HG02623 (cell line): Measurements from ENCODE around the gene MTMR2.
"Not testable (repeated sequence)": the region's sequence is repeated elsewhere in the genome, so short reads cannot be mapped to it uniquely, and the experiment has no call there.

ENCODE experiments used
- ATAC-seq: cut with Tn5 transposase; IDR thresholded peaks from one replicate; pipeline ENCODE4 v1.9.1; 2021; ENCODE audit warnings: moderate library complexity; ENCODE audit not compliant: unreplicated experiment

MTMR2 gene

GRCh38 chr11:95888439-95888838 is 35.5 kb downstream of the MTMR2 start:
- no peak for ATAC-seq

- ATAC-seq: no peak
Observed at GRCh38 chr11:95886462-95886861, 37.4 kb downstream of the MTMR2 start.

DNA sequence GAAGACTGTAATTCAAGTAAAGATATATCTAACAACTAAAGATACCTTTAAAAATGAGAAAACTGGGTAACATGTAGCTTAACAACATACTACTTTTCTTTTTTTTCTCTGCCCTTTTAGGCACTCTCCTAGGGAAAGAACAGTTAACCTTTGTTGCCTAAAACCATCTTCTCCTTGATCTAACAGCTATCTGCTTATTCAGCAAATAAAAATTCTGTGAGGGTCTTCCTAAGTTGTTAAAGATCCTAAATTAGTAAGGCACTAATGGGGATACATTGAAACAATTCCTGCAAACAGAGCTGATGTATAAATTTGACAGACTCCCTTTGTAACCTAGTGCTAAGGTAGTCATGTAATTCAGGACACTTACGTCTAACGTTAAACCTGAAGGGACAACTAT is 39.1 kb downstream of the MTMR2 start:
- no peak for ATAC-seq

- no peak for ATAC-seq
Observed at GRCh38 chr11:95884376-95884775, 39.5 kb downstream of the MTMR2 start.

- ATAC-seq: no peak
Observed at GRCh38 chr11:95883381-95883780, 40.5 kb downstream of the MTMR2 start.

DNA sequence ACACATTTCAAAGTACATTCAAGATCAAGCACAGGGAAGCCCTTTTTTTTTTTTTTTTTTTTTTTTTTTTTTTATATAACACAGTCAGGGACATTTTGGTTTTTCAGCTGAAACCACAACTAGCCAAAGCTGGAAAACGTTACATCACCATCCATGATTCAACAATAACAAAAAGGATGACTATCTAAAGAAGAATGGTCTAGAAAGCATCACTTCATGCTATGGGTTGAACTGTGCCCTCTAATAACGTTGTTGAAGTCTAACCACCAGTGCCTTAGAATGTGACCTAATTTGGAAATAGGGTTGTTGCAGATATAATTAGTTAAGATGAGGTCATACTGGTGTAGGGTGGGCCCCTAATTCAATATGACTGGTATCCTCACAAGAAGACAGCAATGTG is 46.6 kb downstream of the MTMR2 start:
- no peak for ATAC-seq

DNA sequence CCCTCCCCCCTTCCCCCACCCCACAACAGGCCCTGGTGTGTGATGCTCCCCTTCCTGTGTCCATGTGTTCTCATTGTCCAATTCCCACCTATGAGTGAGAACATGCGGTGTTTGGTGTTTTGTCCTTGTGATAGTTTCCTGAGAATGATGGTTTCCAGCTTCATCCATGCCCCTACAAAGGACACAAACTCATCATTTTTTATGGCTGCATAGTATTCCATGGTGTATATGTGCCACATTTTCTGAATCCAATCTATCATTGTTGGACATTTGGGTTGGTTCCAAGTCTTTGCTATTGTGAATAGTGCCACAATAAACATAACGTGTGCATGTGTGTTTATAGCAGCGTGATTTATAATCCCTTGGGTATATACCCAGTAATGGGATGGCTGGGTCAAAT is 53.0 kb downstream of the MTMR2 start:
- ATAC-seq: not testable (repeated sequence)

DNA sequence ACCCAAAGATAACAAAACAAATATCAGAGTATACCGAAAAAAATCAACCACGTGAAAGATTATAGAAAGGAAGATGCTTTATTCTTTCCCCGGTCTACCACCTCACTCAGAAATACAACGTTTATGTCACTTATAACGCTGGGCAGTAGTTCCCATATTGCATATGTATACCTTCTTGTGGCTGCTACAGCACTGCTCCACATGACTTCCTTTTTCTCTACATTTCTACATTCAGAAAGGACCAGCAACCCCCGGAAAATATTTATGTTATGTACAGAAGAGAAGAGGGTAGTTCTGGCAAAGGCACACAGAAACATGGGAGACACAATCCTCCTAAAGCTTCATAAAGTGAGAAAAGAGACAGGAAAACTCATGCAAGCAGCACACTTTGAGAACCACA is 56.8 kb downstream of the MTMR2 start:
- no peak for ATAC-seq

- ATAC-seq: no peak
Observed at GRCh38 chr11:95863486-95864140, 60.3 kb downstream of the MTMR2 start.

DNA sequence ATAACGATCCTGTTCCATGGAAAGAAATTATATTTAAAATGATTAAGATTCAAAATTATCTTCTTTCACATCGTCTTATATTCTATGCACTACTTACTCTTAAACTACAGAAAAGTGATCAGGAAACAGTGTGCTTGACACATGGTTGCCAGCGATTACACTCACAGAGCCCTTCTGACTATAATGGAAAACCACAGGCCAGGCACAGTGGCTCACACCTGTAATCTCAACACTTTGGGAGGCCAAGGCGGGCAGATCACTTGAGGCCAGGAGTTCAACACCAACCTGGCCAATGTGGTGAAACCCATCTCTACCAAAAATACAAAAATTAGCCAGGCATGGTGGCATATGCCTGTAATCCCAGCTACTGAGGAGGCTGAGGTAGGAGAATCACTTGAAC is 63.9 kb downstream of the MTMR2 start:
- not testable (repeated sequence) for ATAC-seq

DNA sequence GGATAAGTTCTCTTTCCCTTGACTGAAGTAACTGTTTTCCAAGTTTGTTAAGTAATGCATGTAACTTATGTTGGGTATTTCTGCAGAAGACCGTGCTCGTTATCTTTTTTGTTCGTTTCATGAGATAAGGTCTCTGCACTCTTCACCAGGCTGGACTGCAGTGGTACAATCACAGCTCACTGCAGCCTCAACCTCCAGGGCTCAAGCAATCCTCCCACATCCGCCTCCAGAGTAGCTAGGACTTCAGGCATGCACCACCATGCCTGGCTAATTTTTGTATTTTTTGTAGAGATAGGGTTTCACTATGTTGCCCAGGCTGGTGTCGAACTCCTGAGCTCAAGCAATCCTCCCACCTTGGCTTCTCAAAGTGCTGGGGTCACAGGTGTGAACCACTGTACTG is 69.5 kb downstream of the MTMR2 start:
- not testable (repeated sequence) for ATAC-seq

DNA sequence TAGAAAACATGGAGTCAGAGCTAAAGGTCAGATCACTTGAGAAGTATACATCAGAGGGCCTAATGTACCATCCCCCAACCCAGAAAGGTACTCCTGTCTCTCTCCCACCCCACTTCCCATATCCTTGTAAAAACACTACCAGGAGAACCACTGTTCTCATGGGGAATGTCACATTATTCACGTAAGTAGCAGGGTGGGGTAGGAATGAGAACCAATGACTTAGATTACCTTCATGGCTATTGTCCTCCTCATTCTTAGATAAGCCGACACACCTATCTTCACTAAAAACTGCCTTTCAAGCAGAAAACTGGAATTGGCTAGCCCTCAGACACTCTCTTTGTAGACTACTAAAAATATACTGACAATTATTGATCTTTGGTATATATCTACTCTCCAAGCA is 70.0 kb downstream of the MTMR2 start:
- ATAC-seq: no peak

DNA sequence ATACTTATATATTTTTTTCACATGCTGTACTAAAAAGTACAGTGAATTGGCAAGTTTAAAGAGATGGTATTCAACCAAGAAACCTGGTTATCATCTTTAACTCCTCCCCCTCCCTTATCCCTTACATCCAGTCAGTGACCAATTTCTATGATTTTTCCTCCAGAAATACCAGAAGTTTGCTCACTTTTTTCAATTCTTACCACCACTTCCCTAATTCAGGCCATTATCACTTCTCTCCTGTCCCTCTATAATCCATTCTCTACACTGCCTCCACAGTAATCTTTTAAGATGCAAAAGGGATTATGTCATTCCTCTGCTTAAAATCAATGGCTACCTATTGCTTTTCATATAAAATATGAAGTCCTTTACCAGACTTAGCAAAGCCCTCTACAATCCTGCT is 70.8 kb downstream of the MTMR2 start:
- ATAC-seq: no peak

GRCh38 chr11:95850137-95850536 is 73.8 kb downstream of the MTMR2 start:
- no peak for ATAC-seq

DNA sequence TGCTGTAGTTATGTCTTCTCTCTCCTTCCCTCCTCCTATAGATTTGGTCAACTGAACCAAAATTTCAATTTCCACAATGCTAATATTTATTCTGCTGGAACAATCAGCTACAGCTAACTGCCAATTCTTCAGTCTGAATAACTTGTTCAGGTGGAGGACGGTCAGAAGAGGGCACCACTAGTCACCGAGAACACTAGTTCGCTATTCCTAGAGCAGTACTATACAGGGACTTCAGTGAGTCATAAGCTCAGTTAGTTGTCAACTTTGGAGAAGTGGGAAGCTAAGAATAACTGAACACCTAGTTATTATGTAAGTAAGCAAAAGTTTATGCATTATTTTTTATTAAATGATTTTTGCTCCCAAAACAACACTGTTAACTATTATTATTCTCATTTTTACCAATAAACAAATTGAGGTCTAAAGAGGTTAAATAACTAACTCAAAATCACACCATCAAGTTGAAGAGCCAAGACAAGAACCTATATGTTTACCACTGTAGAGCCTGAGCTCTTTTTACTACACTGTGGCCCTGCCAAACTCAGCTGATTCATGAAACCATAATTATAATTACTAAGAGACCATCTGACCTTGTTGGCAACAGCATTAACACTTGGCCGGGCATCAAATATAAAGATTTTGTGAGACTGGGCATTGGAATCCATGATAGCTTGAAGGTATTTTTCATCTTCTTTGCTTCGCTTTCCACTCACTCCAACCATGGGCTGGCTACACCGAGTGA is 74.7 kb downstream of the MTMR2 start:
- ATAC-seq: peak; percentile 68

GRCh38 chr11:95845167-95845566 is 78.7 kb downstream of the MTMR2 start:
- ATAC-seq: no peak

DNA sequence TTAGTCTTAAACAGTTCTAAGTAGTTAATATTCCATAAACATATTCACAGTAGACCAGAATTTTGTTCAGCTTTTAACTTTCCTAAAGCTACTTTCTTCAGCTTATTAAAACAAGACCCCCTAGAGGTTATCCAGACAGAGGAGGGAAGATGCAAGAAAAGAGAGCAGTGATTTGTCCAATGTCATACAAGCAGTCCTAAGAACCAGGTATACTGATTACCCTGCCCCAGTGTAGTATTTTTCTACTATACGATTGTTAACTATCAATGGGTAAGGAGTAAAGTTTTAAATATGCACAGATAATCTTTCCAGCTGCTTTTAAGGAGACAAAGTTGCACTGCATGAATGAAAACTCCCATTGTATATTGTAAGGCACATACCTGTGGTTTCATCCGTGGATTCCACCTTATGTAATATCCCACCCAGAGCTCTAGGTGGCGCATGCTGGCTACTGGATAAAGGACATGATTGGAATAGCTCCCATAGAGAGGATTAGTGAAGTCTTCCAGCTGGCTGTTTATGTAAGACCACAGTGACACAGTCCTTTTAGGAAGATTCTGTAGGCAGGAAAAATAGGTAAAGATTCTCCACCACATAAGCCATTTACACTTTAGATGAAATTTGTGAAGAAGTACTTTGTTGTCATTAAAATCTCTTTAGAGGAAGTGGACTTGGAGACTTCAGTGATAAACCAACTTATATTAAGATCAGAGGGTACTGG is 88.0 kb downstream of the MTMR2 start:
- peak; percentile 88 for ATAC-seq

GRCh38 chr11:95835351-95835750 is 88.6 kb downstream of the MTMR2 start:
- no peak for ATAC-seq

DNA sequence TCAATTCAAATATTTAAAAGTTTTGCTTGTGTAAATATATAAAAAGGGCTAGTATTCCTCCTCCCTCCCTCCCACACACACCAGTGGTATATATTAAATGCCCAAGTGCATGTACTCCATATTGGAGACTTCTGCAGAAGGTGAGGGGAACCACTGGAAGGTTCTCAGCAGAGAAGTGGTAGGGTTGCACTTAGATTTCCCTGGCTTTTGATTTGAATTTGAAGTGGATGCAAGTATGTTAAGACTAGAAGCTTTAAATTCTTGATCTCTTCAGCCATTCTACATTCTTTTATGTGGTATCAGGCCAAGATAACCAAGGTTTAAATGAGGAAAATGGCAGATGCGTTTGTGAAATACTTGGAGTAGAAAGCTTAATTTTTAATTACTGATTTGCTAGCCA is 90.5 kb downstream of the MTMR2 start:
- no peak for ATAC-seq

GRCh38 chr11:95832763-95833162 is 91.1 kb downstream of the MTMR2 start:
- no peak for ATAC-seq

- no peak for ATAC-seq
Observed at GRCh38 chr11:95831198-95831883, 92.6 kb downstream of the MTMR2 start.
